ENCODE results near the gene PRM1. TPM values are rescaled to one million over a fixed set of nuclear protein-coding genes. Genes with fewer than 3 reads are reported as not detected.

The PRM1 gene
- total and polyA plus RNA-seq, 4 donors: not detected

DNA sequence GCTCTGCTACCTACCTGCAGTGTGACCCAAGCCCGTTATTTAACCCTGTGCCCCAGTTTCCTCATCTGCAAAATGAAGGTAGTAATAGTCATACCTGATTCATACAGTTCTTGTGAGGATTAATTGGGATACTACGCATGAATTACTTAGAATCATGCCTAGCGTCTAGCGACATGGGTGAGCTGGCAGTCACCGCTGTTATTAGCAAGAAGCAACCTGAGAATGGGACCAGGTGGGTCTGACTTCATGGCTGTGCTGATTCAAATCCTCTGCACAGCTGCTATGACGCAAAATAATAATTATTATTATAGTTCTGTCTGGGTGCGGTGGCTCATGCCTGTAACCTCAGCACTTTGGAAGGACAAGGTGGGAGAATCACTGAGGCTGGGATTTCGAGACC is 33.0 kb downstream of the PRM1 start:
- DNase-seq (ENCODE audit: low spot score): no peak
- no peak overlapping the region for H3K27ac ChIP-seq (ENCODE audit: low read depth in 1 of 2, low read length in 2 of 2)
- no peak for TF ChIP-seq TAF1 (conservative IDR thresholded peaks at IDR 0.05)
- TF ChIP-seq FOXA1 (IDR thresholded peaks at IDR 0.05): no peak
- no peak for TF ChIP-seq HNF4A (conservative IDR thresholded peaks at IDR 0.05)
- TF ChIP-seq RAD21 (IDR thresholded peaks at IDR 0.05): no peak
- TF ChIP-seq, protein P1, sequence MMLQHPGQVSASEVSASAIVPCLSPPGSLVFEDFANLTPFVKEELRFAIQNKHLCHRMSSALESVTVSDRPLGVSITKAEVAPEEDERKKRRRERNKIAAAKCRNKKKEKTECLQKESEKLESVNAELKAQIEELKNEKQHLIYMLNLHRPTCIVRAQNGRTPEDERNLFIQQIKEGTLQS (IDR thresholded peaks at IDR 0.05): no peak
- H3K9ac ChIP-seq (ENCODE audit: low read depth in 1 of 2, low read length in 2 of 2): no peak overlapping the region
- 95% methylated on average over 8 of the region's 8 CpGs for WGBS
- no peak overlapping the region for H3K4me3 ChIP-seq (ENCODE audit: low read depth in 1 of 3, low read length in 3 of 3)
- peaks cover 4 to 14% (median 10%) of the 10 kb centered on the region in 4 donors for H3K4me1 ChIP-seq (ENCODE audit: control insufficient read depth in 4 of 4, insufficient read depth in 4 of 4, low read length in 3 of 4)
- no peaks in the 10 kb centered on the region for H3K9me3 ChIP-seq (ENCODE audit: control insufficient read depth in 4 of 4, low read length in 3 of 4)
- H3K27me3 ChIP-seq (ENCODE audit: control insufficient read depth in 4 of 4, insufficient read depth in 4 of 4, low read length in 3 of 4): no peaks in the 10 kb centered on the region
- peaks cover 0 to 1% (median 0%) of the 10 kb centered on the region in 4 donors for H3K36me3 ChIP-seq (ENCODE audit: control insufficient read depth in 4 of 4, insufficient read depth in 3 of 4, low read depth in 1 of 4, low read length in 3 of 4)

DNA sequence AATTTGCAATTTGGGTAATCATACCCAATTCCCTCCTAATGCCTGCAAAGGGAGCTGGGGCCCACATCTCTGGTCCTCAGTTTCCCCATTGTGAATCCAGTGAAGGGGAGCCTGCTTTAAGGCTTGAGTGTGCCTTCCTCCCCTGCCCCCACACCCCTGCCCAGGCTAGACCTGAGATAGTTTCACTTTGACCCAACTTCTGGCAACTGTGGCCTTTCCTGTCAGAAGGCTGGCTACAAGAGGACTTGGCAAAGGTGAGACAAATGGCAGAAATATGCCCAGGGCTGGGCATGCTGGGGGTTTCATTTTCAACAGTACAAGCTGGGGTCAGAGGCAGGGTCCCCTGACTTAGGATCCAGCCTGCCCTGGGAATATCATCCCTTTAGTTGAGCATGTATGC is 35.1 kb downstream of the PRM1 start:
- no peak for DNase-seq (ENCODE audit: low spot score)
- H3K36me3 ChIP-seq (ENCODE audit: control insufficient read depth in 4 of 4, insufficient read depth in 3 of 4, low read depth in 1 of 4, low read length in 3 of 4): no peaks in the 10 kb centered on the region
- no peak overlapping the region for H3K9ac ChIP-seq (ENCODE audit: low read depth in 1 of 2, low read length in 2 of 2)
- H3K4me1 ChIP-seq (ENCODE audit: control insufficient read depth in 4 of 4, insufficient read depth in 4 of 4, low read length in 3 of 4): peaks cover 4 to 14% (median 10%) of the 10 kb centered on the region in 4 donors
- no peaks in the 10 kb centered on the region for H3K27me3 ChIP-seq (ENCODE audit: control insufficient read depth in 4 of 4, insufficient read depth in 4 of 4, low read length in 3 of 4)
- H3K27ac ChIP-seq (ENCODE audit: low read depth in 1 of 2, low read length in 2 of 2): no peak overlapping the region
- no peak for TF ChIP-seq TAF1 (conservative IDR thresholded peaks at IDR 0.05)
- no peak for TF ChIP-seq RXRA (IDR thresholded peaks at IDR 0.05)
- no peak for TF ChIP-seq GABPA (IDR thresholded peaks at IDR 0.05 in 1 of 2, conservative IDR thresholded peaks at IDR 0.05 in 1 of 2)
- peak; percentile 6 to 8 for TF ChIP-seq HNF4A (conservative IDR thresholded peaks at IDR 0.05)
- no peak overlapping the region for H3K4me3 ChIP-seq (ENCODE audit: low read depth in 1 of 3, low read length in 3 of 3)
- no peaks in the 10 kb centered on the region for H3K9me3 ChIP-seq (ENCODE audit: control insufficient read depth in 4 of 4, low read length in 3 of 4)

DNA sequence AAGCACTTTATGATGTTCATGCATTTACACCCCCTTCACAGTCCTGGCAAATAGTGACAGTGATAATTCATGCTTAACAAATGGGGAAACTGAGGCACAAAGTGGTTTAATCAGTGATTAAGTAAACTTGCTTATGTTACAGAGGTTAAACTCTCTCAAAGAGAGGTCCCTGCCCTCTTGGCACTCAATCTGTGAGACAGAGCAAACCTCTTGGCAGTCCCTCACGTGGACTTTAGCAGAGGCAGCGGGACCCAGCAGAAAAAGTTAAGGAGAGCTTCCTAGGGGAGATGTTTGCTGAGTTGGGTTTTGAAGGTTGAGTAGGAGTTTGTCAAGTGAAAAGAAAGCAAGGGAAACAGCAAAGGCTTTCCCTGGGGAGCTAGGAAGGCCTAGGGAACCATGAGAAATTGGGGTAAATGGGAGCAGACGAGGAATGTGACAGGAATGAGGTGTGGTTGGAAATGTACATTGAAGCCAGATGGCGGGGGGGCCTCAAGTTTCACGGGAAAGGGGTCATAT is 35.9 kb downstream of the PRM1 start:
- Histone ChIP-seq H3K27ac (ENCODE audit: low read depth in 1 of 2, low read length in 2 of 2) (no peak overlapping the region), H3K27me3 (ENCODE audit: control insufficient read depth in 4 of 4, insufficient read depth in 4 of 4, low read length in 3 of 4) (no peaks in the 10 kb centered on the region), H3K9me3 (ENCODE audit: control insufficient read depth in 4 of 4, low read length in 3 of 4) (no peaks in the 10 kb centered on the region), H3K4me3 (ENCODE audit: low read depth in 1 of 3, low read length in 3 of 3) (no peak overlapping the region), H3K9ac (ENCODE audit: low read depth in 1 of 2, low read length in 2 of 2) (no peak overlapping the region), H3K4me1 (ENCODE audit: control insufficient read depth in 4 of 4, insufficient read depth in 4 of 4, low read length in 3 of 4) (peaks cover 4 to 14% (median 10%) of the 10 kb centered on the region in 4 donors), H3K36me3 (ENCODE audit: control insufficient read depth in 4 of 4, insufficient read depth in 3 of 4, low read depth in 1 of 4, low read length in 3 of 4) (no peaks in the 10 kb centered on the region)
- 71% methylated on average over 5 of the region's 5 CpGs for WGBS
- DNase-seq (ENCODE audit: low spot score): no peak
- TF ChIP-seq RXRA (IDR thresholded peaks at IDR 0.05) (peak; percentile 45 to 56), FOXA2 (IDR thresholded peaks at IDR 0.05) (peak; percentile 15), TAF1 (conservative IDR thresholded peaks at IDR 0.05) (no peak), HNF4A (conservative IDR thresholded peaks at IDR 0.05) (peak; percentile 73 to 74), YY1 (IDR thresholded peaks at IDR 0.05) (no peak), REST (IDR thresholded peaks at IDR 0.05) (no peak)
